Stimulated activated CD4-positive, alpha-beta T cell treated with anti-CD3 and anti-CD28 coated beads, Interleukin-15, amount 100 ng/mL, for 24 hours (primary cell): ENCODE results near the gene GRIK2.

ENCODE experiments used
- DNase-seq: peaks from one replicate; pipeline ENCODE4 v3.0.0-alpha.2; 2020

GRIK2 gene

DNA sequence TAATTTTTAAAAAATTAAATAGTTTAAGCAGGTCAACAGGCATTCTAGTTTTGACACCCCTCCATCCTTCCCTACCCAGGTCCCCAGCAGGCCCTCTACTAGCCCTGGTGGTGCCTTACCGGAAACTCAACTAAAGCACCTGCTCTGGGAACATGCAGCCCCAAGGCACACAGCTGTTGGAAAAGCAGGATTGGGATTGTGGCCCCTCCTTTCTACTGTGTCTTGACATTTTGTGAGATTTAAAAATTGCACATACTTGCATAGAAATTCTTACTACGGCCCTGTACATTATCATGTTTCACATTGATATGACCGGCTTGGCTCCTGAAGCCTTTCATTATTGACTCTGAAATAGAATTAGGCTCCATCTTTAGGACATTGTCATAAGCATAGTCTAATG, 423.2 kb downstream of the GRIK2 start:
- no peak for DNase-seq

DNA sequence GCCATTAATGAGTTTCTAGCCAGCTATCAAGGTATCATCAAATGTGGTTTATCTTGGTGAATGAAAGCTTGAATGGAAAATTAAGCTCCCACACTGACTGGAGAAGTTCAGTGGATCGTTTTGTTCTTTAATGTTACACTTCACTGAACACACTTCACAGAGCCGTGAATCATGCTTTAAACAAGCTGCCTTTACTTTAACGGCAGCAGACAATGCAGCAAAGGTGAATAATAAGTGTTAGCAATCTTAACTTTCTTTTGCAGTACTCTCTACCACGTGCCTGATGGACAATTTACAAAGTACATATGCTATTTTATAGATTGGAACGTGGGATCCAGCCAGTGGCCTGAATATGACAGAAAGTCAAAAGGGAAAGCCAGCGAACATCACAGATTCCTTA, 424.5 kb downstream of the GRIK2 start:
- no peak for DNase-seq

DNA sequence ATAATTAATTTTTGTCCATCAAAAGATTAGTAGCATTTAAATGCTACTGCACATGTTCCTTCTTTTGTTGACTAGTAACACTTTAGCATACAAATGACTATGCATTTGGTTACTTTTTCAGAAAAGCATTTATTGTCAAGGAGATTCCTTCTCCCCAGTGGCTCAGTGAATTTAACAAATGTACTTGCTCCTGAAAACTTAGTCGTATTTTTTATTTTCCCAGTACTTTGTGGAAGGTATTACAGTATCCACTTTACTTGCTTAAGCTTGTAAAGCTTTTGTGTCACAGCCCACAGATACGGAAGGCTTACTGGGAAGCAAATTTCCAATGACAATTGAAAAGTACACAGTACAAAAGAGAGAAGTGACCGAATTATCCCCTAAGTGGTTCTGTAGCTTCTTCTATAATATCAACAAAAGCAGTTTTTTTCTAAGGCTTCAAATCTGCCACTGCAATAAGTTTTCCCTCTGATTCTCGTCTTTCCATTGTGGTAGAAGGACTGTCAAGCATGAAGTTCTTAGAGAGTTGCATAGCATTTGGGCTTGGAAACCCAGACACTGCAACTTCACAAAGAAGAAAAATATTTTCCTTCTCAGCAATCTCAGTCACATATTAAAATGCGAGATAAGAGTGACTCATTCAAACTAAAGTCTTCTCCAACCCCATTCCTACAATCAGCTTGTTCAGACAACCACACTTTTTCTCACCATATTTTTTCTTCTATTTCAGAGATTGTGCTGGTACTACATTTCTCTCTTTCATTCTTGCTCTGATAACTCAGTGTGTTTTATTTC, 431.2 kb downstream of the GRIK2 start:
- DNase-seq = no peak

DNA sequence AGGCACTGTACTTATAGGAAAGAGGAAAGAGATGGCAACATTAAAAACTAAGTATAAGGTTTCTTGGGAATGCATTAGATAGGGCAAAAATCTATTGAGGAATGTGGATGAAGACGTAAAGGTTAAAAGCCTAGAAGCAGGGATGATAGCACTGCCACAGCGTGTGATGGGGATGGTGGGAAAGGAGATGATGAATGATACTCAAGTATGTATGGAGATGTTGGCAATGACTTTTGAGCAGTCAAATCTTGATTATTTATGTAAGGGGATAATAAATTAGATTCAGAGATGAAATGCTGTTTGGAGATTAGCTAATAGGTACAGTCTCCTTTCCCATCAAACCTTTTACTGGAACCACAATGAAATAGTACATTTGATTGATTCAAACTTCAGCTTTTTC, 432.8 kb downstream of the GRIK2 start:
- no peak for DNase-seq

DNA sequence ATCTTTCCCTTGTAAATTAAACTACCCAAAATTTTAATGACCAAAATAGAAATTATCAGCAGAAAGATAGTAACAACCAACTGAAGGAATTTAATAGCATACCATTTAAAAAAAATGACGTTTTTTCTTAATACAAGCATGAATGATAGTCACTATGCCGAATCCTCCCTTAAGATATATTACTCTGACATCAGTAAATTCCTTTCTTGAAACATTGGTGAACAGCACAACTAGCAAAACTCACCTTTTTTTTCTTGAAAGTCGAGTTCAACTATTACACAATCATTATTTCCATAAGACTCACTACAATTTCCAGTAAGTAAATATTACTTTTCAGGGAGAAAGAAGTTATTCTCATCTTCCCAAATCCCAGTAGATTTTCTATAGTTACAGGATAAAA, 433.2 kb downstream of the GRIK2 start:
- DNase-seq = no peak

DNA sequence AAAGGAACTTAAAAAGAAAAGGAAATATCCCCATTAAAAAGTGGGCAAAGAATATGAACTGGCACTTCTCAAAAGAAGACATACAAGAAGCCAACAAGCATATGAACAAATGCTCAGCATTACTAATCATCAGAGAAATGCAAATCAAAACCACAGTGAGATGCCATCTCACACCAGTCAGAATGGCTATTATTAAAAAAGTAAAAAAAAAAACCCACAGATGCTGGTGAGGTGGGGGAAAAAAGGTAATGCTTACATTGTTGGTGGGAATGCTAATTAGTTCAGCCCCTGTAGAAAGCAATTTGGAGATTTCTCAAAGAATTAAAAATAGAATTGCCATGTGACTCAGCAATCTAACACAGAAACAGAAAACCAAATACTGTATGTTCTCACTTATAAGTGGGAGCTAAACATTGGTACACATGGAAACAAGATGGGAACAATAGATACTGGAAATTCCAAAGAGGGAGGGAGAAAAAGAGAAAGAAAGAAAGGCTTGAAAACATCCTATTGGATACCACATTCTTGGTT, 437.1 kb downstream of the GRIK2 start:
- no peak for DNase-seq

DNA sequence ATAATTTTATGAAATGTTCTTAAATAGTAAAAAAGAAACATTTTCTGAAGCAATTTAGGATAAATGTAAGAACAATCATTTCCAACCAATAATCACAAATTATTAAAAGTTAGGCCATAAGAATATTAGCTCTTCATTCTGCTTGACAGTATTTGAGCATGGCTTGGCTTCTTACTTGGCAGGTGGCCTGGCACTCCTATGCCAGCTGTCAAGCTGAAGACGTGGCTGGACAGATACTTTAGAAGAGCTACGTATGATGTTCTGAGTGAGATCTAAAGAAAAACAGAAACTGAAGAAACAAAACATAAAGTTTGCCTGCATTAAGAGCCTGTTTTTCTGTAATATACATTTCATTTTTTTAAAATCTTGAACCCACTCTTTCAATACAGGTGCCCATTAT, 438.9 kb downstream of the GRIK2 start:
- no peak for DNase-seq

DNA sequence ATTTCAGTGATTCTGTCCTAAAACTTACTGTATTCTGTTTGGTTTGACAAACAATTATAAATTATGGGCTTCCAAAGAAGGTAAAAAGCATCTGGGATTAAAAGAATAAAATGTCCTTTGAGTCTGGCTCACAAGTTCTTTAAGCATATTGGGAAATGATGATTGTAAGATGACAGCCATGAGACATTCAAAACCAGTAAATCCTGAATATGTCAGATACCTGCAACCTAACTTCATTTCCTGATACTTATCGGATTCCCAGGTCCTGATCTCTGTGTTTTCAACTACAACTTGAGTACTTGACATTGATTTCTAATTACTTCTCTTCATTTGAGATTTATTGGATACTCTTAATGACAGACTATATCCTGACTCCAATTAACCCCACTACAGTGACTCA, 446.6 kb downstream of the GRIK2 start:
- DNase-seq = no peak

DNA sequence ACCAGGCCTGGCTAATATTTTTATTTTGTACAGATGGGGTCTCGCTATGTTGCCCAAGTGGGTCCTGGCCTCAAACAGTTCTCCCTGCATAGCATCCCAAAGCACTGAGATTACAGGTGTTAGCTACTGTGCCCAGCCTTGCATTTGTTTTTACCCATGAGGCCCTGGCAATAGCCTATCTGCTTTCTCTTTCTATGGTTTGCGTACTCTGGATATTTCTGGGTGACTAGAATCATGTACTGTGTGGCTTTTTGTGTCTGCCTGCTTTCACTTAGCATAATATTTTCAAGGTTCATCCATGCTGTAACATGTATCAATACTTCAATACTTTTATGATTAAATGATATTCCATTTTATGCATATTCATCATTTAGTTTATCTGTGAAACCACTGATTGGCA, 451.7 kb downstream of the GRIK2 start:
- DNase-seq = no peak

DNA sequence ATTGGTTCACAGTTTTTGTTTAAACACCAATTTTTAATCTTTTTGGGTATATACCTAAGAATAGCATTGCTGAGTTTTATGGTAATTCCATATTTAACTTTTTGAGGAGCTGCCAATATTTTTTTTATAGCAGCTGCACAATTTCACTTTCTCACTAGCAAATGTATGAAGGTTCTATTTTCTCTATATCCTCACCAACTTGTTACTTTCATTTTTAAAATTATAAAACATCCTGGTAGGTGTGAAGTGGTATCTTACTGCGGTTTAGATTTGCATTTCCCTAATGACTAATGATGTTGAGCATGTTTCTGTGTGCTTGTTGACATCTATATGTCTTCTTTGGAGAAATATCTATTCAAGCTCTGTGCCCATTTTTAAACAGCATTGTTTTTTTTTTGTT, 452.1 kb downstream of the GRIK2 start:
- no peak for DNase-seq

DNA sequence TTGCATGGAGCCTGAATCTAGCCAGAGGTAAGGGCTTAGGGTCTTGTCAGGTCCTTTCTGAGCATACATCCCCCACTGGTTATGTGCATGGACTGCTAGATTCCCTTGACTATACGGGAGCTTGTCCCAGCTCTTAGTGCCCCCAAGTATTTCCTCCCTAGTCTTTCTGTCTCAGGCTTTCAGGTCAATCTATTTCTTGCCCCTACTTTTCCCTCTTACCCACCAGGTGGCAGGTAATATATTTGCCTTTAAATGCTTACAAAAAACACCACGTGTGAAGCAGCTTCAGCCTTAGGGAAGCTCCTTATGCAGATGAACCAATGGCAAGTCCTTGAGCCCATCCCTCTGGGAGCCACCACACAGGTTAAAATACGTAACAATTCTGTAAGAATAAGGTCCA, 454.2 kb downstream of the GRIK2 start:
- no peak for DNase-seq

DNA sequence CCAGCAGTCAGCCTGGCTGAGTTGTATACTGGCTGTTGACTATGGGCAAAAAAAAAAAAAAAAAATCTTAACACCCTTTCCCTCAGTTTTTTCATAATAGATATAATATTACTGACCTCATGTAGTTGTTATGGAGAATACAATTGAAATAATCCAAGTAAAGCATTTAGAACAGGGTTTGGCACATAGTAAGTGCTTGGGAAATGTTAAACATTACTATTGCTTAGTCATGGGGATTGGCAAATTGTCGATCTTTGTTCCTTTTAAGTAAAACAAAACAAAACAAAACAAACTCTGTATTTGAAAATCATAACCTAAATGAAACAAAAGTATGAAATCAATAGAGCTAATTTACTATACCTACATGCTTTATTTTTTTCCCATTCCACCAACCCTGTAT, 458.4 kb downstream of the GRIK2 start:
- DNase-seq = no peak

DNA sequence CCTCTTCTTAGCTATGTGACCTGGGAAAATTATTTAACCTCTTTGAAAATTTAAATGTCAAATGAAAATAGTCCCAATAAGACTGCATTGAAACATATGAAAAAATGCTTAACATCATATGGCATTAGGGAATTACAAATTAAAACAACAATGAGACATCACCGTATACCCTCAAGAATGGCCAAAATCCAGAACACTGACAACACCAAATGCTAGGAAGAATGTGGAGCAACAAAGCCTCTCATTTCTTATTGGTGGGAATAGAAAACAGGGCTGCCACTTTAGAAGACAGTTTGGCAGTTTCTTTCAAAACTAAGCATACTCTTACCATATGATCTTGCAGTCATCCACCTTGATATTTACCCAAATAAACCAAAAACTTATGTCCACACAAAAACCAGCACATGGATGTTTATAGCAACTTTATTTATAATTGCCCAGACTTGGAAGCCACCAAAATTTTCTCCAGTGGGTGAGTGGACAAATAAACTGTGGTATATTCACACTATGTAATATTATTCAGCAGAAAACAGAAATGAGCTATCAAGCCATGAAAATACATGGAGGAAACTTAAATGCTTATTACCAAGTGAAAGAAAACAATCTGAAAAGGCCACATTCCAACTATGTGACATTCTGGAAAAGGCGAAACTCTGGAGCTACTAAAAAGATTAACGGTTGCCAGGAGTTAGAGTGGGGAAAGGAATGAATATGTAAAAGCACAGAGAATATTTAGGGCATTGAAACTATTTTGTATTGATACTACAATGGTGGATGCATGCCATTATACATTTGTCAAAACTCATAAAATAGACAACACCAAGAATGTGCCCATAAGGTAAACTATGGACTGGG, 459.9 kb downstream of the GRIK2 start:
- DNase-seq = no peak

DNA sequence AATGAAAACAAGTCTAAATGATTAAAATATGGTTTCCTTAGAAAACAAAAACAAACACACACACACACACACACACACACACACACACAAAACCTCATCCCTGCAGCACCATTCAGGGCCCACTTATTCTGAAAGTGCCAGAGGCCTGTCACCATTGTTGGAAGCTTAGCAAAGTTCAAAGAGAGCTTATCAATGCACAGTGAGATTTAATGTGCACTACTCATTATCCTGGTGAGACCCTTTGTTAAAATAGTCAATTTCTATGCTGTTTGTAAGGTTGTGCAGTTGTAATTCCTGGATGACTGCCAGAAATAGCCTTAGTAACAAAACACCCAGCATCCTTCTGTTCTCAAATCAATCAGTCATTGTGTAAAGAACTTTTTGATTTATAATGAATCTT, 482.9 kb downstream of the GRIK2 start:
- DNase-seq = no peak

DNA sequence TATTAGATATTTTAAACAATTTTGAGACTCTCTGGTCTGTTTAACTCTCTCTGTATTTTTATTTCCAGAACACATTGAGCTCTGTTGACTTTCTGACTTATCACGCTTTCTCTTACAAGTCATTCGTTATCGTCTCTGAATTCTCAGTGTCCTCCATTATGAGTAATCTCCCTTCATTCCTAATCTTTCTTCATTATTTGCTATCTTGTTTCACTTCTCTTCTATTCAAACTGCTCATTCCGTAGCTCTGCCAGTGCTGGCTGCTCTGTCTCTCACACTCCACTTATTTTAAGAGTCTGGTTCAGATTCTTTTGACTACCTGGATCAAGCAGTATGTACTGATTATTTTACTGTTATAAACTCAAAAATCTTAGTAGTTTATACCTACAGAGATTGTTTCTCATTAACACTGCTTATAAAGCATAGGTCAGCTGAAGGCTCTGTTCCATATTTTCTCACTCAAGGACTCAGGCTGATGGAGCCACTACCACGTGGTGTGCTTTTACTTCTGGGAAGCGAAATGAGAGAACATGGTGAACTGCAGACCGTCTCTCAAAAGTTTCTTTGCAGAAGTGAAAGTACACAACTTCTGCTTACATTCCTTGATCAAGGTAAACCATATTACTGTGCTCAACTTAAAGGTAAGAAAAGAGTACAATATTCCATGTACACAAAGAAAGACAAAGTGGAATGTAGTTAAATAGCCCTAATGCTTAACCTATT, 485.2 kb downstream of the GRIK2 start:
- no peak for DNase-seq

DNA sequence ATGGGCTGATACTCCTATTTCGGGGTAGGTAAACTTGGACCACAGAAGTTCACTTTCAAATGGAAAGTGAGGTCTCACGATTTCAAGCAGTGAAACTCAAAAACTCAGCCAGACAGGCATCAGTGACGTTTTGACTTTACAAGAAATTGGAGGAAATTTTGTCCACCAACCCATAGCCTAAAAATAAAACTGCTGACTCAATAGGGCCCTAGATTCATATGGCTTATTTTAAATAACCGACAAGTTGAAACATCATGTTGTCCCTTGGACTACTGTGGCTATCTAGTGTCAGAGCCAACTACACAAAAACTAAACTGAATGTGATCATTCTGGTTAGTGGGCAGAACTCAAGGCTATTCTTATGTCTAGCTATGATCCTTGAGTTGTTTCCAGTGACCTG, 486.3 kb downstream of the GRIK2 start:
- DNase-seq = no peak

DNA sequence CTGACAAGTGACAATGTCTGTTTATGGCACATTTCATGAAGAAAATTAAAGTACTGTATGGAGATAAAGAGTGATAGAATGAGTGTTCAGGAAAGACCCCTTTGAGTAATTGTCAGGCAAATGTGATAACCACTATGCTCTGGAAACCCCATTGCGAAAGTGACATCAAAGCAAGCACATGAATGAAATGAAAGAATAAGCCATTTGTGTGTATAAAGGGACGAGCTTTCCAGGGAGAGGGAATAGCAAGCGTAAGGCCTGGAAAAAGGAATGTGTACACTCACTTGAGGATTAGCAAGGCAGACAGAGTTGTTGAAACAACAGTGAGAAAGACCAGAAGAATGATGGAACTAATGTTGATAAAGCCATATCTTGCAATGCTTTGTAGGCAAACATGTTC, 490.0 kb downstream of the GRIK2 start:
- DNase-seq = no peak

DNA sequence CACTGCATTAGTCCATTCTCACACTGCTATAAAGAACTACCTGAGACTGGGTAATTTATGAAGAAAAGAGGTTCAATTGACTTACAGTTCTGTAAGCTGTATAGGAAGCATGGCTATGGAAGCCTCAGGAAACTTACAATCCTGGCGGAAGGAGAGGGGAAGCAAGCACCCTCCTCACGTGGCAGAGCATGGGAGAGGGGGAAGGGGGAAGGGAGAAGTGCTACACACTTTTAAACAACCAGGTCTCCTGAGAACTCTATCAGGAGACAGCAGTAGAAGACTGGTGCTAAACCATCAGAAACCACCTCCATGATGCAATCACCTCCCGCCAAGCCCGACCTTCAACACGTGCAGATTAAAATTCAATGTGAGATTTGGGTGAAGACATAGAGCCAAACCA, 494.0 kb downstream of the GRIK2 start:
- no peak for DNase-seq

DNA sequence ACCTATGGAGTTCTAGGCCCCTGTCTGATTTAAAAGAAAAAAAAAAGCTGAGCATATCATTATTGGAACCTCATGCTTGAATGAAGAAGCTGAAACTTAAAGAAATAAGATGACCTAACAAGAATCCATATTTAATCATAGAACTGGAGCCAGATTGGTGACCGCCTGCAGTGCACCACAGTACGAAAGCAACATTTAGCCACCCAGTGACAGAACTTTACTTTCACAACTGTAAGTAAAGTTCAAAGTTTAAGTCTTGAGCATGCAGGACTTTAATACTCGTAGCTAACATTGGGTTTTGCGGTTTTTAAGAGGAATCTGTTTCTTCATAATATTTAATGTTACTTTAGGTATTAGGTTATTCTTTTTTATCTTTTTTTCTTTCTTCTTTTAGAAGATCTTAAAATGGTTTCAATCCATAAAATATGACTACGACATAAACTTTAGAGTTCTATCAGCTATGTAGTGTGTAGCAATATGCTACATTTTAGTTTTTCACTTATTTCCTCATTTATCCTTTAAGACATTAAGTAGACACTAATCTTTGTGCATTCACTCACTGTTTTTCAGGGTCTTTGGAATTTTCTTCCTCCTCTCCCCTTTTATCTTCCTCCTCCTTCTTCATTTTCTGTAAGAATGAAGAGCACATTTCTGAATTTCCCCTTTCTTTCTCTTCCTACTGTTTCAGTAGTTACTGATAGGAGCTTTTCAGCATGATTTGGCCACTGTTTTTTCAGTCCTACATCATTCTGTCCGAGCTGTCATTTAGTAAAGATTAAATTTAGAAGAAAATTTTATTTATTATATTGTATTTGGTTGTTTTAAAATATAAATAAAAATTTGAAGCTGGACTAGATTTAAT, 514.1 kb downstream of the GRIK2 start:
- no peak for DNase-seq

DNA sequence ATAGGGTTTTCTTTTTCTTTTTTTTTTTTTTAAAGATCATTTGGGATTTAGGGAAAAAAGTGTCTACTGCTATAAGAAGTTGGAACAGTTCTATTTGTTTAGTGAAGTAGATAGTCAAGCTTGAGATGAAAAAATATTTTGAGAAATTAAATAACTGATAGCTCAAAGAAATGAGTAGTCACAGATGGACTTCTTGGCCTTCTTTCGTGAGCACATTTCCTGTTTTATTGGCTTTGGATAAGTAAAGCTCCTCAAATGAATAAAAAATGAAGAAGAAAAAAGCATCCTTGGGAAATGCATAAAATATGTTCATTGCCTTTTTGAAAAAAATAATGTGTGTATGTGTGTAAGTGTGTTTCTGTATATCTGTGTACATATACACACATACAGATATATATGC, 515.9 kb downstream of the GRIK2 start:
- DNase-seq = no peak

DNA sequence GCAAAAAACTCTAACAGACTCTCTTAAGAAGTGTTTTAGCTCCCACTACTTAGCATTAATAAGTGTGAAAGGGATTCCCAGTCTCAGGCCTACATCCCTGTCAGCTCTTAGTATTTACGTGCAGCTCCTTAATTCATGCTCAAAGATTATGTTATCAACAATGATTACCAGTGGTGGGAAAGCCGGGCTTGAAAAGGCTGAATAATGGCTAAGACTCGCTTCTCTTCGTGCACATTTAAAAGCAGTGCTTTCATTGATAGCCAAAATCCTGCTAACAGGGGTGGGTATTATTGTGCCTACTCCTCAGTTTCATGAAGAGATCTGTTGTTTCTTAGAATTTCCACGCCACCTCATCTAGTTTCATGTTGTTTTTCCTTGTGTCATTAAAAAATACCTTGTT, 518.8 kb downstream of the GRIK2 start:
- no peak for DNase-seq

DNA sequence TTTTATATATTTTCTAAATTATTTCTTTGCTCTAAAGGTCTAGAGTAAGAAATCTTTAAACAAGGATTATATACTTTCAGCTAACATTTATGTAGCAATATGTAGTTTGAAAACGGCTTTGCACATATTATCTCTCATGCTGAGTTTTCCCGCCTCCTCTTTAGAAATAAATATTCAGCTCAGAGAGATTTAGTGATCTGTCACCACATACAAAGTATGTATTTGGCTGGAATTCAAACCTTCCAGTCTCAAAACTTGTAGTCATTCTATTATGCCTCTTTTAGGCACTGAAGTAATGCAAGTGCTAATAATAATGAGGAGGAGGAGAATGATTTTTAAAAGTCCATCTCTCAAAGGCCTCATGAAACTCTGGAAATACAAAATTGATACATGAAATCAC, 525.0 kb downstream of the GRIK2 start:
- DNase-seq = no peak
